DOHH2 (cell line): ENCODE results near the gene HNF4A.

Source experiments
- H3F3A ChIP-seq: fragments of 200-600 bp; sonication (generic), shearing (Covaris generic); 2 replicates; pipeline ENCODE4 v1.6.0; 2016; ENCODE audit warnings: antibody characterized with exemption, mild to moderate bottlenecking; ENCODE audit not compliant: control insufficient read depth, insufficient read depth
- H3K27ac ChIP-seq: fragments of 200-600 bp; sonication (generic); 2 replicates; pipeline ENCODE4 v1.5.1; 2014; ENCODE audit warnings: low read depth, mild to moderate bottlenecking, low read length, moderate library complexity
- H3K27me3 ChIP-seq: fragments of 200-600 bp; sonication (generic); 2 replicates; pipeline ENCODE4 v1.6.1; 2014; ENCODE audit warnings: mild to moderate bottlenecking, low read length, mixed read lengths; ENCODE audit not compliant: control insufficient read depth
- H3K36me3 ChIP-seq: fragments of 200-600 bp; sonication (generic); 2 replicates; pipeline ENCODE4 v1.6.1; 2014; ENCODE audit warnings: mild to moderate bottlenecking, low read length, moderate library complexity, mixed read lengths; ENCODE audit not compliant: control insufficient read depth
- H3K4me1 ChIP-seq: fragments of 200-600 bp; sonication (generic); 2 replicates; pipeline ENCODE4 v1.6.1; 2014; ENCODE audit warnings: mild to moderate bottlenecking, low read length, mixed read lengths; ENCODE audit not compliant: control insufficient read depth
- H3K4me2 ChIP-seq: fragments of 200-600 bp; sonication (generic); 2 replicates; pipeline ENCODE4 v1.6.0; 2014; ENCODE audit warnings: mild to moderate bottlenecking, low read length, moderate library complexity
- H3K4me3 ChIP-seq: fragments of 200-600 bp; sonication (generic); 2 replicates; pipeline ENCODE4 v1.5.1; 2014; ENCODE audit warnings: mild to moderate bottlenecking, low read length, mixed read lengths
- H3K79me2 ChIP-seq: fragments of 200-600 bp; sonication (generic); 2 replicates; pipeline ENCODE4 v1.6.1; 2014; ENCODE audit warnings: mild to moderate bottlenecking, low read length, mixed read lengths; ENCODE audit not compliant: control insufficient read depth
- H3K9me2 ChIP-seq: fragments of 200-600 bp; sonication (generic); replicated peaks from 2 replicates; pipeline ENCODE4 v1.6.1; 2014; ENCODE audit warnings: mild to moderate bottlenecking, low read length, mixed read lengths; ENCODE audit not compliant: control insufficient read depth
- H3K9me3 ChIP-seq: fragments of 200-600 bp; sonication (generic); 2 replicates; pipeline ENCODE4 v1.6.1; 2014; ENCODE audit warnings: antibody characterized with exemption, low read length, mixed read lengths; ENCODE audit not compliant: control insufficient read depth, insufficient read depth
- H4K20me1 ChIP-seq: fragments of 200-600 bp; sonication (generic); 2 replicates; pipeline ENCODE4 v1.6.0; 2014; ENCODE audit warnings: low read depth, mild to moderate bottlenecking, antibody characterized with exemption, low read length, moderate library complexity; ENCODE audit not compliant: control insufficient read depth, insufficient read depth
- EZH2phosphoT487 ChIP-seq: fragments of 200-600 bp; sonication (generic); IDR thresholded peaks from 2 replicates; pipeline ENCODE4 v1.6.1; 2017; ENCODE audit warnings: borderline replicate concordance, mild to moderate bottlenecking, antibody characterized with exemption, low read length, moderate library complexity, mixed read lengths
- TF ChIP-seq, protein P1 (sequence below): fragments of 200-600 bp; sonication (generic); IDR thresholded peaks from one replicate; pipeline ENCODE4 v1.5.1; 2014; ENCODE audit warnings: antibody characterized with exemption, mild to moderate bottlenecking, low read depth, low read length; ENCODE audit not compliant: poor library complexity, severe bottlenecking

The HNF4A gene

DNA sequence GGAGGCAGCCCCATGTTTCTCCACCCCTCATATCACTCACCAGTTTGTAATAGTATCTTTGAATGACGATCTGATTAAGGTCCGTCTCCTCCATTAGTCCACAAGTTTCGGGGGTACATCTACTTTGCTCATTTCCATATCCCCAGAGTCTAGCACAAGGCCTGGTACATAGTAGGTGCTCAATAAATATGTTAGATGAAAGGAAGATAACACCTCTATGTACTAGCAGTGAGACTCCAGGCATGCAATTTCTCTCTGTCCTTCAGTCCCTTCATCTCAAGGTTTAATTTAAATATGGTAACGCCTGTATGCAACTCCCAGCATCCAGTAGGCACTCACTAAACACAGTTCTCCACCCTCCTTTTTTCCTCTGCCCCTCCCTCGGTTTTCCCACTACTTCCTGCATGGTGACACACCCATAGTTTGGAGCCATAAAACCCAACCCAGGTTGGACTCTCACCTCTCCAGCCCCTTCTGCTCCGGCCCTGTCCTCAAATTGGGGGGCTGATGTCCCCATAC, 461 bp upstream of the HNF4A start:
- H3K9me2 ChIP-seq, result no peaks in the 10 kb centered on the region
- H3K27me3 ChIP-seq, result peaks cover 8% of the 10 kb centered on the region
- no peak overlapping the region for H3K4me2 ChIP-seq
- H3K79me2 ChIP-seq, result no peaks in the 10 kb centered on the region
- no peaks in the 10 kb centered on the region for H3K4me1 ChIP-seq
- H3K9me3 ChIP-seq, result no peaks in the 10 kb centered on the region
- H3K36me3 ChIP-seq, result no peaks in the 10 kb centered on the region
- no peak overlapping the region for H3K27ac ChIP-seq
- H4K20me1 ChIP-seq, result no peaks in the 10 kb centered on the region
- TF ChIP-seq EZH2phosphoT487, result no peak
- TF ChIP-seq, protein P1, sequence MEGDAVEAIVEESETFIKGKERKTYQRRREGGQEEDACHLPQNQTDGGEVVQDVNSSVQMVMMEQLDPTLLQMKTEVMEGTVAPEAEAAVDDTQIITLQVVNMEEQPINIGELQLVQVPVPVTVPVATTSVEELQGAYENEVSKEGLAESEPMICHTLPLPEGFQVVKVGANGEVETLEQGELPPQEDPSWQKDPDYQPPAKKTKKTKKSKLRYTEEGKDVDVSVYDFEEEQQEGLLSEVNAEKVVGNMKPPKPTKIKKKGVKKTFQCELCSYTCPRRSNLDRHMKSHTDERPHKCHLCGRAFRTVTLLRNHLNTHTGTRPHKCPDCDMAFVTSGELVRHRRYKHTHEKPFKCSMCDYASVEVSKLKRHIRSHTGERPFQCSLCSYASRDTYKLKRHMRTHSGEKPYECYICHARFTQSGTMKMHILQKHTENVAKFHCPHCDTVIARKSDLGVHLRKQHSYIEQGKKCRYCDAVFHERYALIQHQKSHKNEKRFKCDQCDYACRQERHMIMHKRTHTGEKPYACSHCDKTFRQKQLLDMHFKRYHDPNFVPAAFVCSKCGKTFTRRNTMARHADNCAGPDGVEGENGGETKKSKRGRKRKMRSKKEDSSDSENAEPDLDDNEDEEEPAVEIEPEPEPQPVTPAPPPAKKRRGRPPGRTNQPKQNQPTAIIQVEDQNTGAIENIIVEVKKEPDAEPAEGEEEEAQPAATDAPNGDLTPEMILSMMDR, result no peak
- H3F3A ChIP-seq, result no peaks in the 10 kb centered on the region
- no peak overlapping the region for H3K4me3 ChIP-seq

DNA sequence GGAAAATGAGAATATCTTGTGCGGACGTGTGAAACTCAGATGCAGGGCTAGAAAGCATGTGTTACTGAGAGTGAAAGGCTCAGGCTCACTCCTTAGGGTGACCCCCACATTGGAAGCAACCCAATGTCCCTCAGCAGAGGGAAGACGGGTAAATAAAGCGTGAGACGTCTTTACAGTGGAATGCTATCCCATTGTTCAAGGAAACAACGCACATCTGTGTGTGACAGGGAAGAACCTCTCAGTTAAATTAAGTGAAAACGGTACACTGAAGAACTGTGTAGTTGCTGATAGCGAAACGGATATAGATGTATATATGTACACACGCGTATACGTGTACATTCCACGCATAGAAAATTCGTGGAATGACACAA, 839 bp downstream of the HNF4A start:
- H3K4me3 ChIP-seq, result no peak overlapping the region
- no peaks in the 10 kb centered on the region for H3K9me2 ChIP-seq
- H3F3A ChIP-seq, result no peaks in the 10 kb centered on the region
- H3K9me3 ChIP-seq, result no peaks in the 10 kb centered on the region
- H3K79me2 ChIP-seq, result no peaks in the 10 kb centered on the region
- TF ChIP-seq, protein P1, result no peak
- no peak for TF ChIP-seq EZH2phosphoT487
- no peaks in the 10 kb centered on the region for H4K20me1 ChIP-seq
- no peaks in the 10 kb centered on the region for H3K4me1 ChIP-seq
- H3K27ac ChIP-seq, result no peak overlapping the region
- H3K36me3 ChIP-seq, result no peaks in the 10 kb centered on the region
- H3K27me3 ChIP-seq, result peaks cover 8% of the 10 kb centered on the region
- H3K4me2 ChIP-seq, result no peak overlapping the region

DNA sequence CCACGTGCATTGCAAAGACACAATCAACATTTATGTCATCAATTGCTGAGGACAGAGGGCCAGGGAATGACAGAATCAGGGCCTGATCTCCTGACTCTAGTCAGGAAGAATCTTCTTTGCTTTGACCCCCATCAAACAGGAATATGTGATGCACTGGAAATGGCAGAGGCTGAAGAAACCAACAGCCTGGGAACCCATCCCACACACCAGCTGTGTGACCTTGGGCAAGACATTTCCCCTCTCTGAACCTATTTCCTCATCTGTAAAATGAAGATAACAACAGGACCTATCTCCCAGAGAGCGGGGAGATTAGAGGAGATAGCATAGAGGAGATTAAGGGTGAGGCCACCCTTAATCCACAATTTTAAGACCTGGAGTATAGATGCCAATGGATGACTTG, 1.5 kb downstream of the HNF4A start:
- no peaks in the 10 kb centered on the region for H3K4me1 ChIP-seq
- no peaks in the 10 kb centered on the region for H3F3A ChIP-seq
- H3K9me3 ChIP-seq, result no peaks in the 10 kb centered on the region
- H4K20me1 ChIP-seq, result no peaks in the 10 kb centered on the region
- H3K4me3 ChIP-seq, result no peak overlapping the region
- H3K4me2 ChIP-seq, result no peak overlapping the region
- no peaks in the 10 kb centered on the region for H3K9me2 ChIP-seq
- no peaks in the 10 kb centered on the region for H3K36me3 ChIP-seq
- no peak for TF ChIP-seq EZH2phosphoT487
- TF ChIP-seq, protein P1, result no peak
- no peaks in the 10 kb centered on the region for H3K79me2 ChIP-seq
- H3K27me3 ChIP-seq, result peaks cover 8% of the 10 kb centered on the region
- no peak overlapping the region for H3K27ac ChIP-seq
